Measurements from ENCODE around the gene ARHGAP24. TPM values are rescaled to one million over a fixed set of nuclear protein-coding genes. Genes with fewer than 3 reads are reported as not detected.
"Not testable (repeated sequence)": the region's sequence is repeated elsewhere in the genome, so short reads cannot be mapped to it uniquely, and the experiment has no call there.

Gene ARHGAP24
- total RNA-seq, 1 donor from 2014 or later: 61.1 TPM

GRCh38 chr4:85961887-85962286 lies 486.9 kb downstream of the ARHGAP24 start:
- no peak overlapping the region for H3K4me3 ChIP-seq (ENCODE audit: low read length in 3 of 3)
- no peaks in the 10 kb centered on the region for H3K36me3 ChIP-seq (ENCODE audit: control insufficient read depth in 3 of 3, insufficient read depth in 3 of 3, low read length in 3 of 3)
- no peak overlapping the region for H3K9ac ChIP-seq (ENCODE audit: low read depth in 1 of 3, low read length in 3 of 3)
- no peaks in the 10 kb centered on the region for H3K27me3 ChIP-seq (ENCODE audit: control insufficient read depth in 3 of 3, insufficient read depth in 3 of 3, low read length in 3 of 3)
- H3K4me1 ChIP-seq (ENCODE audit: control insufficient read depth in 3 of 3, insufficient read depth in 3 of 3, low read length in 3 of 3): peaks cover 0 to 7% (median 0%) of the 10 kb centered on the region in 3 donors
- H3K9me3 ChIP-seq (ENCODE audit: control insufficient read depth in 3 of 3, low read length in 3 of 3): no peaks in the 10 kb centered on the region
- H3K27ac ChIP-seq (ENCODE audit: low read depth, low read length): no peak overlapping the region

DNA sequence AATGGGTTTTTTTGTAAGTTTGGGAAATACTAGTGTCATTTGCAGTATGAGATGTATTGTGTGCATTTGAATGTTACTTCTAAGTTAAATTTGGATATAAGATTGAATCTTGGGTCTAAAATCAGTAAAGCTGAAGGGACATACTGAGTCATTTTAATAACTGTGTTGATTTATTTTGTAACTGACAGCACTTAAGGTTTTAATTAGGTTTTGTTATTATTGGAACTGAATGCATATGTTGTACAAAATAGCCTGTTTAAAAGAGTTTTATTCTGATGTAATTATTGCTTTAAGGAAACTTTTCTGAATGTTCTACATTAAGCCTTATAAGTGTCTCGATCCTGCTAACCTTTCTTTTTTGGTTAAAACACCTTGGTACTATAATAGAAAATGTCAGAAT lies 488.3 kb downstream of the ARHGAP24 start:
- no peaks in the 10 kb centered on the region for H3K9me3 ChIP-seq (ENCODE audit: control insufficient read depth in 3 of 3, low read length in 3 of 3)
- H3K4me3 ChIP-seq (ENCODE audit: low read length in 3 of 3): no peak overlapping the region
- no peaks in the 10 kb centered on the region for H3K36me3 ChIP-seq (ENCODE audit: control insufficient read depth in 3 of 3, insufficient read depth in 3 of 3, low read length in 3 of 3)
- H3K27ac ChIP-seq (ENCODE audit: low read depth, low read length): no peak overlapping the region
- peaks cover 0 to 13% (median 0%) of the 10 kb centered on the region in 3 donors for H3K4me1 ChIP-seq (ENCODE audit: control insufficient read depth in 3 of 3, insufficient read depth in 3 of 3, low read length in 3 of 3)
- H3K9ac ChIP-seq (ENCODE audit: low read depth in 1 of 3, low read length in 3 of 3): no peak overlapping the region
- H3K27me3 ChIP-seq (ENCODE audit: control insufficient read depth in 3 of 3, insufficient read depth in 3 of 3, low read length in 3 of 3): no peaks in the 10 kb centered on the region

DNA sequence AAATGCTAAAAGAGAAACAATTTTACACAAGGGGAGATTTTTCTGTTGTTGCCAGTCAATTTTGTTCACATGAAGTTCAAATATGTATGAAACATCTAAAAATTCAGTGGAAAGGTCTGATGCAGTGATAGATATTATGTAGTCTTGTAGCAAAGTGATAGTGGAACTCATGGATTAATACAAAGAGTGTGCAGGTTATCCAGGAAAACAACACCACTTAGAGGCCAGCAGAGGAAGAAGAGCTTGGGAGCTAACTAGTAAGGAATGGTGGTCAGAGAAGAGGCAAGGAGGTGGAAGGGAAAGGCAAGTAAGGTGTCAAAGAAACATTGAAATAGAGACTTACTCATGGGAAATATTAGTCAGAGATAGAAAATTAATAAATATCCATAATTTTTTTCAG lies 489.3 kb downstream of the ARHGAP24 start:
- no peak overlapping the region for H3K9ac ChIP-seq (ENCODE audit: low read depth in 1 of 3, low read length in 3 of 3)
- H3K27ac ChIP-seq (ENCODE audit: low read depth, low read length): no peak overlapping the region
- H3K36me3 ChIP-seq (ENCODE audit: control insufficient read depth in 3 of 3, insufficient read depth in 3 of 3, low read length in 3 of 3): no peaks in the 10 kb centered on the region
- H3K4me1 ChIP-seq (ENCODE audit: control insufficient read depth in 3 of 3, insufficient read depth in 3 of 3, low read length in 3 of 3): peaks cover 0 to 13% (median 0%) of the 10 kb centered on the region in 3 donors
- H3K4me3 ChIP-seq (ENCODE audit: low read length in 3 of 3): no peak overlapping the region
- no peaks in the 10 kb centered on the region for H3K9me3 ChIP-seq (ENCODE audit: control insufficient read depth in 3 of 3, low read length in 3 of 3)
- no peaks in the 10 kb centered on the region for H3K27me3 ChIP-seq (ENCODE audit: control insufficient read depth in 3 of 3, insufficient read depth in 3 of 3, low read length in 3 of 3)

DNA sequence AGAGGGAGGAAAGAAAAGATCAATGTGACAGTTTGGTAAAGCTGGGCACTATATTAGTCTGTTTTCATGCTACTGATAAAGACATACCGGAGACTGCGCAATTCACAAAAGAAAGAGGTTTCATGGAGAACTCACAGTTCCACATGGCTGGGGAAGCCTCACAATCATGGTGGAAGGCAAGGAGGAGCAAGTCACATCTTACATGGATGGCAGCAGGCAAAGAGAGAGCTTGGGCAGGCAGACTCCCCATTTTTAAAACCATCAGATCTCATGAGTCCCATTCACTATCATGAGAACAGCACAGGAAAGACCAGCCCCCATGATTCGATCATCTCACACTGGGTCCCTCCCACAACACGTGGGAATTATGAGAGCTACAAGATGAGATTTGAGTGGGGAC lies 490.1 kb downstream of the ARHGAP24 start:
- peaks cover 0 to 13% (median 0%) of the 10 kb centered on the region in 3 donors for H3K4me1 ChIP-seq (ENCODE audit: control insufficient read depth in 3 of 3, insufficient read depth in 3 of 3, low read length in 3 of 3)
- H3K36me3 ChIP-seq (ENCODE audit: control insufficient read depth in 3 of 3, insufficient read depth in 3 of 3, low read length in 3 of 3); H3K9me3 ChIP-seq (ENCODE audit: control insufficient read depth in 3 of 3, low read length in 3 of 3); H3K27me3 ChIP-seq (ENCODE audit: control insufficient read depth in 3 of 3, insufficient read depth in 3 of 3, low read length in 3 of 3); H3K4me3 ChIP-seq (ENCODE audit: low read length in 3 of 3); H3K9ac ChIP-seq (ENCODE audit: low read depth in 1 of 3, low read length in 3 of 3); H3K27ac ChIP-seq (ENCODE audit: low read depth, low read length): not testable (repeated sequence)

GRCh38 chr4:85965529-85965928 lies 490.6 kb downstream of the ARHGAP24 start:
- Histone ChIP-seq H3K4me1 (ENCODE audit: control insufficient read depth in 3 of 3, insufficient read depth in 3 of 3, low read length in 3 of 3) (peaks cover 0 to 13% (median 0%) of the 10 kb centered on the region in 3 donors), H3K27ac (ENCODE audit: low read depth, low read length) (no peak overlapping the region), H3K9ac (ENCODE audit: low read depth in 1 of 3, low read length in 3 of 3) (no peak overlapping the region), H3K9me3 (ENCODE audit: control insufficient read depth in 3 of 3, low read length in 3 of 3) (no peaks in the 10 kb centered on the region), H3K36me3 (ENCODE audit: control insufficient read depth in 3 of 3, insufficient read depth in 3 of 3, low read length in 3 of 3) (no peaks in the 10 kb centered on the region), H3K27me3 (ENCODE audit: control insufficient read depth in 3 of 3, insufficient read depth in 3 of 3, low read length in 3 of 3) (no peaks in the 10 kb centered on the region), H3K4me3 (ENCODE audit: low read length in 3 of 3) (no peak overlapping the region)

GRCh38 chr4:85966373-85966772 lies 491.4 kb downstream of the ARHGAP24 start:
- Histone ChIP-seq H3K36me3 (ENCODE audit: control insufficient read depth in 3 of 3, insufficient read depth in 3 of 3, low read length in 3 of 3) (no peaks in the 10 kb centered on the region), H3K27ac (ENCODE audit: low read depth, low read length) (peak overlapping the region; percentile 11), H3K4me1 (ENCODE audit: control insufficient read depth in 3 of 3, insufficient read depth in 3 of 3, low read length in 3 of 3) (peaks cover 0 to 13% (median 0%) of the 10 kb centered on the region in 3 donors), H3K9me3 (ENCODE audit: control insufficient read depth in 3 of 3, low read length in 3 of 3) (no peaks in the 10 kb centered on the region), H3K9ac (ENCODE audit: low read depth in 1 of 3, low read length in 3 of 3) (no peak overlapping the region), H3K4me3 (ENCODE audit: low read length in 3 of 3) (no peak overlapping the region), H3K27me3 (ENCODE audit: control insufficient read depth in 3 of 3, insufficient read depth in 3 of 3, low read length in 3 of 3) (no peaks in the 10 kb centered on the region)

- peaks cover 0 to 13% (median 0%) of the 10 kb centered on the region in 3 donors for H3K4me1 ChIP-seq (ENCODE audit: control insufficient read depth in 3 of 3, insufficient read depth in 3 of 3, low read length in 3 of 3)
- no peak overlapping the region for H3K4me3 ChIP-seq (ENCODE audit: low read length in 3 of 3)
- no peak overlapping the region for H3K9ac ChIP-seq (ENCODE audit: low read depth in 1 of 3, low read length in 3 of 3)
- H3K27ac ChIP-seq (ENCODE audit: low read depth, low read length): no peak overlapping the region
- no peaks in the 10 kb centered on the region for H3K9me3 ChIP-seq (ENCODE audit: control insufficient read depth in 3 of 3, low read length in 3 of 3)
- no peaks in the 10 kb centered on the region for H3K36me3 ChIP-seq (ENCODE audit: control insufficient read depth in 3 of 3, insufficient read depth in 3 of 3, low read length in 3 of 3)
- H3K27me3 ChIP-seq (ENCODE audit: control insufficient read depth in 3 of 3, insufficient read depth in 3 of 3, low read length in 3 of 3): no peaks in the 10 kb centered on the region
These were observed 492.9 kb downstream of the ARHGAP24 start for GRCh38 chr4:85967872-85968271.

DNA sequence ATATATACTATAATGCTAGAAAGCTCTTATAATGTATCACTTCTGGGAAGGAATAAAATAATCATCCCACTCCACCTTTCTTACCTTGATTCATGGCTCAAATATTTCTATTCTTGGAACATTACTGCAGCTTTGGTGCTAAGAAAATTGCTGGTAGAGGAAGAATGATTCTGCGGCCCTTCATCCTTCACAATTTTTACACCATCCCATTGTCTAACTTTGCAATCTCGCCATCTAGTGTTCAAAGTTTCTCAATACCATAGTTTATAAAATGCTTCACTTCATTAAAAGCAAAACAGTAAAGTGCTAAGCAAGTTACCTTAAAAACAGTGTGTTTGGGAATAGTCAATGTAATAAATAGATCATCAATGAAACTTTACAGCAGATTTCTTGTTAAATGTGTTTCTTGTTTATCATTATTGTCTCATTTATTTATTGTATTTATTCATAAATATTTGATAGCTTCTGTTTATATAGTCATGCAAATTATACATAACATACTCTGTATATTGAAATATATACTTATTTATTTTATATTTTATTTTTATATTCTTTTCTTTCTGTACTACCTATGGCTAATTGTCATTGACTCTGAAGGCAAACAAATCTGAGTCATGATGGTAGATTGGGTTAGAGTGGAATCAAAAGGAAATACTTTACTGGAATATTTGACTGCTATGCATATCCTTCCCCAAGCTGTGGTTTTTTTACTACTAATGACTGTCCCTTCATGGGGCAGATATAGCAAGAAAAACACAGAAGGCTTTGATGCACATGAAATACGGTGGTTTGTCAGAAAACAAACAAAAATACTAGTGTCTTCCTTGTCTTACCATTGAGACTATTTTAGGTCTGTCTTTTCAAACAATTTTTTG lies 494.2 kb downstream of the ARHGAP24 start:
- Histone ChIP-seq H3K27ac (ENCODE audit: low read depth, low read length) (no peak overlapping the region), H3K9ac (ENCODE audit: low read depth in 1 of 3, low read length in 3 of 3) (no peak overlapping the region), H3K9me3 (ENCODE audit: control insufficient read depth in 3 of 3, low read length in 3 of 3) (no peaks in the 10 kb centered on the region), H3K4me1 (ENCODE audit: control insufficient read depth in 3 of 3, insufficient read depth in 3 of 3, low read length in 3 of 3) (peaks cover 0 to 13% (median 0%) of the 10 kb centered on the region in 3 donors), H3K4me3 (ENCODE audit: low read length in 3 of 3) (no peak overlapping the region), H3K36me3 (ENCODE audit: control insufficient read depth in 3 of 3, insufficient read depth in 3 of 3, low read length in 3 of 3) (no peaks in the 10 kb centered on the region), H3K27me3 (ENCODE audit: control insufficient read depth in 3 of 3, insufficient read depth in 3 of 3, low read length in 3 of 3) (no peaks in the 10 kb centered on the region)

DNA sequence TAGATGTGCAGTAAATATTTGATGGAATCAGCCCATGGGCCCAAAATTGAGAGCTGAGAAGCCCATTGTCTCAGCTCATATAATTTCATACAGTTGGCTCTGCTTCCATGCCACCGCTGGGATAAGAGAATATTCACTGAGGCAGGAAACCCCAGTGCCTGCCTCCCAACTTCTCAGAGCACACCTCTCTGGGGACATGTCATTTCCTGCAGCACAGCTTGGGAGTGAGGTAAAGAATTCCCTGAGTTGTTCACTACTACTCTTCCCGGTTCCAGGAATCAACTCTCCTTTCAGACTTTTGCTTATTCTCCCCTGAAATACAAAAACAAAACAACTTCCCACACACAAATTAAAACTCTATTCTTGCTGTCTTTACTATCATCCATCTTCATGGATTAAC lies 495.6 kb downstream of the ARHGAP24 start:
- peaks cover 0 to 13% (median 0%) of the 10 kb centered on the region in 3 donors for H3K4me1 ChIP-seq (ENCODE audit: control insufficient read depth in 3 of 3, insufficient read depth in 3 of 3, low read length in 3 of 3)
- H3K36me3 ChIP-seq (ENCODE audit: control insufficient read depth in 3 of 3, insufficient read depth in 3 of 3, low read length in 3 of 3): no peaks in the 10 kb centered on the region
- H3K9me3 ChIP-seq (ENCODE audit: control insufficient read depth in 3 of 3, low read length in 3 of 3): no peaks in the 10 kb centered on the region
- H3K27ac ChIP-seq (ENCODE audit: low read depth, low read length): no peak overlapping the region
- no peaks in the 10 kb centered on the region for H3K27me3 ChIP-seq (ENCODE audit: control insufficient read depth in 3 of 3, insufficient read depth in 3 of 3, low read length in 3 of 3)
- H3K9ac ChIP-seq (ENCODE audit: low read depth in 1 of 3, low read length in 3 of 3): no peak overlapping the region
- no peak overlapping the region for H3K4me3 ChIP-seq (ENCODE audit: low read length in 3 of 3)

DNA sequence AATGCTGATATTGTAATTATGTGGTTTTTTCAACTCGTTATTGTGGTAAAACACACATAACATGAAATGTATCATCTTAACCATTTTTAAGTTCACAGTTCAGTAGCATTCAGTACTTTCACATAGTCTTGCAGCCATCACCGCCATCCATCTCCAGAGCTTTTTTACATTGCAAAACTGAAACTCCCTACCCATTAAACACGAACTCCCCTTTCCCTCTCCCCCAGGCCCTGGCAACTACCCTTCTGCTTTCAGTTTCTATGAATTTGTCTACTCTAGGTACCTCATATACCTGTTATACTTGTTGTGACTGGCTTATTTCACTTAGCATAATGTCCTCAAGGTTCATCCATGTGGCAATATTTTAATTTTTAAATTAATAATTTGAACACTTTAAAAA lies 504.3 kb downstream of the ARHGAP24 start:
- Histone ChIP-seq H3K4me3 (ENCODE audit: low read length in 3 of 3) (no peak overlapping the region), H3K27me3 (ENCODE audit: control insufficient read depth in 3 of 3, insufficient read depth in 3 of 3, low read length in 3 of 3) (no peaks in the 10 kb centered on the region), H3K9me3 (ENCODE audit: control insufficient read depth in 3 of 3, low read length in 3 of 3) (no peaks in the 10 kb centered on the region), H3K4me1 (ENCODE audit: control insufficient read depth in 3 of 3, insufficient read depth in 3 of 3, low read length in 3 of 3) (no peaks in the 10 kb centered on the region), H3K36me3 (ENCODE audit: control insufficient read depth in 3 of 3, insufficient read depth in 3 of 3, low read length in 3 of 3) (peaks cover 0 to 2% (median 0%) of the 10 kb centered on the region in 3 donors), H3K27ac (ENCODE audit: low read depth, low read length) (no peak overlapping the region), H3K9ac (ENCODE audit: low read depth in 1 of 3, low read length in 3 of 3) (no peak overlapping the region)
